ENCODE data around the gene NACC1.
"Not testable (repeated sequence)": the region's sequence is repeated elsewhere in the genome, so short reads cannot be mapped to it uniquely, and the experiment has no call there.

DNA sequence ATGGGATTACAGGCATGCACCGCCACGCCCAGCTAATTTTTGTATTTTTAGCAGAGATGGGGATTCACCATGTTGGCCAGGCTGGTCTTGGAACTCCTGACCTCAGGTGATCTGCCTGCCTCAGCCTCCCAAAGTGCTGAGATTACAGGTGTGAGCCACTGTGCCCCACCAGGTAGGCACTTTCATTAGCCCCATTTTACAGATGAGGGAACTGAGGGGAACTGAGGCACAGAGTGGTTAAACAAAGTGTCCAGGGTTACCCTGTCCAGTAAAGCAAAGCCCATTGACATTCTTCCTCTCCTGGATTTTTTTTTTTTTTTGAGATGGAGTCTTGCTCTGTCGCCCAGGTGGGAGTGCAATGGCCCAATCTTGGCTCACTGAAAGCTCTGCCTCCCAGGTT is 48.1 kb downstream of the NACC1 start:
- TF ChIP-seq, protein P1, sequence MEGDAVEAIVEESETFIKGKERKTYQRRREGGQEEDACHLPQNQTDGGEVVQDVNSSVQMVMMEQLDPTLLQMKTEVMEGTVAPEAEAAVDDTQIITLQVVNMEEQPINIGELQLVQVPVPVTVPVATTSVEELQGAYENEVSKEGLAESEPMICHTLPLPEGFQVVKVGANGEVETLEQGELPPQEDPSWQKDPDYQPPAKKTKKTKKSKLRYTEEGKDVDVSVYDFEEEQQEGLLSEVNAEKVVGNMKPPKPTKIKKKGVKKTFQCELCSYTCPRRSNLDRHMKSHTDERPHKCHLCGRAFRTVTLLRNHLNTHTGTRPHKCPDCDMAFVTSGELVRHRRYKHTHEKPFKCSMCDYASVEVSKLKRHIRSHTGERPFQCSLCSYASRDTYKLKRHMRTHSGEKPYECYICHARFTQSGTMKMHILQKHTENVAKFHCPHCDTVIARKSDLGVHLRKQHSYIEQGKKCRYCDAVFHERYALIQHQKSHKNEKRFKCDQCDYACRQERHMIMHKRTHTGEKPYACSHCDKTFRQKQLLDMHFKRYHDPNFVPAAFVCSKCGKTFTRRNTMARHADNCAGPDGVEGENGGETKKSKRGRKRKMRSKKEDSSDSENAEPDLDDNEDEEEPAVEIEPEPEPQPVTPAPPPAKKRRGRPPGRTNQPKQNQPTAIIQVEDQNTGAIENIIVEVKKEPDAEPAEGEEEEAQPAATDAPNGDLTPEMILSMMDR (IDR thresholded peaks at IDR 0.05; ENCODE audit: low read length) = not testable (repeated sequence)
- not testable (repeated sequence) for TF ChIP-seq EZH2 (optimal IDR thresholded peaks at IDR 0.05; ENCODE audit: low read depth, low read length); EZH2phosphoT487 (IDR thresholded peaks at IDR 0.05; ENCODE audit: low read length)

Measured in MM.1S (cell line).